Activated CD4-positive, alpha-beta T cell treated with anti-CD3 and anti-CD28 coated beads, Interleukin-10, Interleukin-2, amounts not matched to agents 100 ng/mL and 50 ng/mL, durations not matched to agents 16 hours and 8 hours (primary cell): ENCODE measurements around the gene CCDC198.

Experiments used
- DNase-seq: peaks from one replicate; pipeline ENCODE4 v3.0.0-alpha.2; 2020

CCDC198 gene

DNA sequence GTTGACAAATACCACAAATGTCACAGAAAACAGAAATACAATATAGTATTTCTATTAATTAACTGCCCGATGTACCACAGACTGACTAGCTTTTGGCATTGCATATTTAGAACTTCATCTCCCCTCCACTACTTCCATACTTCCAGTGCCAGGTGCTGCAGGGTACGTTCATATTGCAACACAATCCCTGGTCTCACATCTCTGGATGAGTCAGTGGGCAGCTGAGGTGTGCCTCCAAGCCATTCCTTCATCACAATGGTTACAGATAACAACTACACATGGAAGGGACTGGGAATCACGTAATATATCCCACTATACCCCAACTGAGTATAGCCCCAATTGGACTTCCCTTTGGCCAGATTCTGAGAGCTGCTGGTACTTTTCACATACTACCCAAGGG is 31.1 kb downstream of the CCDC198 start:
- DNase-seq = no peak

DNA sequence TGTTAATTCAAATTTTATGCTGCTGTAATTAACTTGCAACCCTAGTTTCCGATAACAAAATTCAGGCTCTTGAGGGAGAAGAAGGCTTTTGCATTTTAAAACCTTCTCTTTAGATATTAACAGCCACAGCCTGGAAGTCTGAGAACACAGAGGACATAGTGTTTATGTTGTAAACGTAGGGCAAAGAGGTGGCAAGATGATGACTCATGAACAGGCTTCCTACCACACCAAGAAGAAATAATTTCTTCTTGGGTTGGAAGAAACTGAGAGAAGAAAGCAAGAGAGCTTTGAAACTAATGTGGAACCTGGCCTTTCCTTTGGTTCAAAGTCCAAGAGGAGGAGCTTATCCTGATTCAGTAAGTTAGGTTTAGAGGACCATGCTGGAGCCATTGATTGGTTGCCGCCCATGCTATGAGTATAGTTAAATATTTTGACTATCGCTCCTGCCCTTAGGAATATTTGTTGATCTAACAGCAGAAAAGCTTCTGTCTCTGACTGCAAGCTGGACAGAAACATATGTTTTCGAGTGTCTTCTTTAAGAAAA is 31.8 kb downstream of the CCDC198 start:
- no peak for DNase-seq

DNA sequence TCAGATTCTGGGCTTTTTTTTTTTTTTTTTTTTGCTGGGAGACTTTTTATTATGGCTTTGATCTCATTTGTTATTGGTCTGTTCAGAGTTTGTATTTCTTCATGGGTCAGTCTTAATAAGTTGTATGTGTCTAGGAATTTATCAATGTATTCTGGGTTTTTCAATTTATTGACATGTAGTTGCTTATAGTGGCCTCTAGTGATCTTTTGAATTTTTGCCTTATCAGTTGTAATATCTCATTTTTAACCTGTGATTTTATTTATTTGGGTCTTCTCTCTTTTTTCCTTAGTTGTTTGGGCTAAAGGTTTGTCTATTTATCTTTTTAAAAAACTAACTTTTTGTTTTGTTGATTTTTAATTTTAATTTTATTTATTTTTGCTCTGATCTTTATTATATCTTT is 57.7 kb downstream of the CCDC198 start:
- DNase-seq = no peak

DNA sequence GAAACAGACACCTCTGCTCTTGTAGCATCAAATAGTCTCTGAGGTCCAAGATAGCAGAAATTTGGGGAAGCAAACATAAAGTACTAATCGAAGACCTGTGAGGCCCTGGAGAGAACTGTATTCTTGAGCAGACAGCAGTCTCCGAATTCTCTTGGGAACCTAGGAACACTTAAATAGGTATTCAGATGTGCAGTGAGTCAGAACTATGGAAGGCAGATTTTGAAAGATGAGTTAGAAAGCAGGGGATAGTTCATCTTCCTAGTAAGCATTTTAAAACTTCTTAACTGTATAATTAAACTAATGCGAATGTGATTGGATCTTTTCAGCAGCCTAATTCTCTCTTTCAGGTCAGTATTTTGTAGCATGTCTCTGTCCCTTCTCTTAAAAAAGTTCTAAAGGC is 72.7 kb downstream of the CCDC198 start:
- no peak for DNase-seq

- DNase-seq = no peak
Measured at GRCh38 chr14:57420033-57420432, 73.6 kb downstream of the CCDC198 start.
